Ishikawa (cell line): ENCODE measurements around the gene SLC44A4.

Experiments
- CEBPB ChIP-seq: IDR thresholded peaks from 2 replicates; pipeline ENCODE4 v1.6.1; 2012
- CREB1 ChIP-seq: IDR thresholded peaks from 2 replicates; pipeline ENCODE4 v1.6.1; 2012; ENCODE audit warnings: low read depth
- EP300 ChIP-seq: IDR thresholded peaks from 2 replicates; pipeline ENCODE4 v1.6.1; 2012; ENCODE audit warnings: borderline replicate concordance
- FOXM1 ChIP-seq: IDR thresholded peaks from 2 replicates; pipeline ENCODE4 v1.6.1; 2012; ENCODE audit warnings: low read depth, borderline replicate concordance
- MAX ChIP-seq: IDR thresholded peaks from 2 replicates; pipeline ENCODE4 v1.6.1; 2012
- NFIC ChIP-seq: IDR thresholded peaks from 2 replicates; pipeline ENCODE4 v1.6.1; 2012
- RAD21 ChIP-seq: IDR thresholded peaks from 2 replicates; pipeline ENCODE4 v1.6.1; 2012; ENCODE audit warnings: low read depth
- REST ChIP-seq: IDR thresholded peaks from 2 replicates; pipeline ENCODE4 v1.6.1; 2012; ENCODE audit warnings: low read depth, mild to moderate bottlenecking
- TAF1 ChIP-seq: IDR thresholded peaks from 2 replicates; pipeline ENCODE4 v1.6.1; 2012; ENCODE audit warnings: low read depth, mild to moderate bottlenecking
- TCF12 ChIP-seq: IDR thresholded peaks from 2 replicates; pipeline ENCODE4 v1.6.1; 2012; ENCODE audit warnings: low read depth
- TEAD4 ChIP-seq: IDR thresholded peaks from 2 replicates; pipeline ENCODE4 v1.6.1; 2012
- USF1 ChIP-seq: IDR thresholded peaks from 2 replicates; pipeline ENCODE4 v1.6.1; 2012
- YY1 ChIP-seq: IDR thresholded peaks from 2 replicates; pipeline ENCODE4 v1.6.1; 2012; ENCODE audit warnings: low read depth

DNA sequence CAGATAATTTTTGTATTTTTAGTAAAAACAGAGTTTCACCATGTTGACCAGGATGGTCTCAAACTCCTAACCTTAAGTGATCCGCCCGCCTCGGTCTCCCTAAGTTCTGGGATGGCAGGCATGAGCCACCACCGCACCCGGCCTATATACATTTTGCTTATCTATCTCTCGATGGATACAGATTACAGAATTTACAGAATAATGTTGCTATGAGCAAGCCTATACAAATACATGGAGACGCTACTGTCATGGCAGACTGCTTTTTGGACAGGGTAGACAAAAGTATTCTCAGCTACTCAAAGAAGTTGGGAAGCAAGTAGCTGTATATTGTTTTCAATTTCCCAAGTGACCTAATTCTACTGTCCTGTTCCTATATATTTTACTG, 65.3 kb downstream of the SLC44A4 start:
- TF ChIP-seq RAD21, result no peak
- no peak for TF ChIP-seq TEAD4
- no peak for TF ChIP-seq NFIC
- no peak for TF ChIP-seq REST
- no peak for TF ChIP-seq MAX
- no peak for TF ChIP-seq CREB1
- no peak for TF ChIP-seq TCF12
- TF ChIP-seq YY1, result no peak
- TF ChIP-seq CEBPB, result no peak
- no peak for TF ChIP-seq TAF1
- no peak for TF ChIP-seq FOXM1
- TF ChIP-seq EP300, result no peak
- TF ChIP-seq USF1, result no peak
